Brain pericyte (primary cell): ENCODE data around the gene FRMD7.
"Not testable (repeated sequence)": the region's sequence is repeated elsewhere in the genome, so short reads cannot be mapped to it uniquely, and the experiment has no call there.

ENCODE experiments used
- DNase-seq: peaks from one replicate; pipeline ENCODE4 v3.0.0-alpha.2; 2012; ENCODE audit warnings: low read depth, low spot score

The FRMD7 gene

DNA sequence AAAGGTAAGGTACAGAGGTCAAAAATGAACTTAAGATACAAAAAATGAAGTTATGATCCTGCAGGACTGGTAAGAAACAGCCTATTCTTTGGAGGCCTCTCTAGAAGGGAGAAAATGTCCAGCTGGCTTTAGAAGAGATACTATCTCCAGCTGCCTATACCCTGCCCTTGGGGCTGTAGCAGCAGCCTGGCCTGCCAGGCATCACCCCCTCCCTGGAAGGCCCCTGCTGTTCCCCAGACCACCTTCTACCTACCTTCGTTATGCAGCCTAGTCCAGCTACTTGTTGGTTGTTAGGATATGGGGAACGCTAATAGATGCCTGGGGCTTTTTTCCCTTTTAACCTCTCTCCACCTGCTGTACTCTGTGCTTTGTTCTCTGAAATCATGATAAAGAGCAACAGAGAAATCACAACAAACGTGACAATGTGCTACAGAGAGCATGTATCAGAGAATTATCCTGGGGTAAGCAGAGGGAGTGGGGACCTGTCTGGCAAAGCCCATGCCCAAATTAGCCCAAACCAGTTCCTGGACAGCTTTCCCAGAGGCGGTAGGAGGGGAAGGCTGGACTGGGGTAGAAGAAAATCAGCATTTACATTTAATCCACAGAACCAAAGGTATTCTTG lies 34.5 kb downstream of the FRMD7 start:
- no peak for DNase-seq

DNA sequence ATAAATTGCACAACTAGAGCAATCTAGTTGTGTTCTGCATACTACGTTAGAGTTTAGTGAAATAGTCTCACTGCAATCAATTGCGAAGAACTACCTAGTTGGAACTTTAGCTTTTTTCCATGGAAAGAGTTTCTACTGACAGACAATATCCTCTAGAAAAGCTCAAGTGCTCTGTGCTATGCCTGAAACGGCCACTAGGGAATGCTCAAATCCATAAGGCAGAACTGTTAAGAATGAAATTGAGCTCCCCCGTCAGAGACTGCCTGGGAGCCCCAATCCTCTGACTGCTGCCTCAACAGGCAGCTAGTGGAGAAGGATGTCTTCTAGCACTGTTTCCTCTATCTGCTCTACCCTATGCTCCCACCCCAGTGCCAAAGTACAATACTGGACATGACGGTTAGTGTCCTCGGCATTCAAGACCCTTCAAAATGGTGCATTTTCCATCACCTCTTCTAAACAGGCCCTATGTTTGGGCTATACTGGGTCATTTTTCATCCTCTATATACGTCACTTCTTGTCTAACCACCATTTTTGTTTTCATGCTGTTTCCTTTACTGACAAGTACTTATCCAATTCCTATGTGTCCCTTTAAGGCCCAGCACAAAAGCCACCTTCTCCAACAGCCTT lies 35.3 kb downstream of the FRMD7 start:
- DNase-seq, result peak; percentile 12

DNA sequence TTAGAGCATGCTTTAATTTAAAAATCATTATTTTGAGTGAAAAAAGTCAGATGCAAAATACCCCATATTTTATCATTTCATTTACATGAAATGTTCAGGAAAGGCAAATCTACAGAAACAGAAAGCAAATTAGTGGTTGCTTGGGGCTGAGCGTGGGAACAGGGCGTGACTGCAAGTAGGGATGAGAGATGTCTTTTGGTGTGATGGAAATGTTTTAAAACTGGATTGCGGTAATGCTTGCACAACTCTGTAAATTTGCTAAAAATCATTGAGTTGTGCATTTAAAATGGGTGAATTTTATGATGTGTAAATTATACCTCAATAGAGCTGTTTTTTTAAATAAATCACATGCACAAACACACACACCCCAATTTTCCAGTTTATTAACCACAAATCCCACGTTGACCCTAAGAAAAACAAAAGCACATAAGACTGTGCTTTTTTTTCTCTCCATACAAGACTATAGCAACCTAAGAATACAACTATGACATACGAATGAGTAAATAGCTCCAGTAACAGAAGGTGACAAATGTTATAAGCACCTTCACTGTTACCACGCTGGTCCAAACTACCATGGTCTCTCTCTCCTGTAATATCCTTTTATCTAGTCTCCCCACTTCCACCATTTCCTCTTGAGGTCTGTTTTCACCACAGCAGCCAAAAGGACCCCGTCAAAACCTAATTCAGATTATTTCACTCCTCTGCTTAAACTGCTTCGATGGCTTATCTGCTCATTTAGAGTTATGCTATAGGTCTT lies 37.2 kb downstream of the FRMD7 start:
- no peak for DNase-seq

DNA sequence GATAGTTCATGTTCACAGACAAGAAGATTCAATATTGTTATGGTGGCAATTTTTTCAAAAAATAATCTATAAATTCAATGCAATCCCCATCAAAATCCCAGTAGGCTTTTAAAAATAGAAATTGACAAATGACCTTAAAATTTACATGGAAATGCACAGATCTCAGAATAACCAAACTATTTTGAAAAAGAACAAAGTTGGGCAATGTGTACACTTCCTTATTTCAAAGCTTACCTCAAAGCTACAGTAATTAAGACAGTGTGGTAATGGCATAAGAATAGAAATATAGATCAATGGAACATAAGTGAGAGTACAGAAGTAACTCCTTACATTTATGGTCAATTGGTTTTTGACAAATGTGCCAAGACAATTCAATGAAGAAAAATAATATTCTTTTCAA lies 39.0 kb downstream of the FRMD7 start:
- no peak for DNase-seq

DNA sequence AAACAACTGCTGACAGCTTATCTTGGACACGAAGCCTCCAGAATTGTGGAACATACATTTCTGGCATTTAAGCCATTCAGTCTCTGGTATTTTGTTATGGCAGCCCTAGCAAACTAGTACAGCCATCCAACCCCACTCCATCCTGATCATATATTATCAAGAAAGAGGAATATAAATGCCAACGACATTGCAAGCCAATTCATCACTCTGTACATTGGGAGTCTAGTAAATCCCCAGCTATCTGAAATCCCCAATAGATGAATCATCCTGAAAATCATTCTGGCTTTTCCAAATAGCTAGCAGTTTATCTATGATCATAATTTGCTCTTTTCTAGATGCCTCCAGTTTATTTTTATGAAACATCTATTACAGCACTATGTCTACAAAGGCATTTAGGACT lies 41.1 kb downstream of the FRMD7 start:
- DNase-seq, result no peak

DNA sequence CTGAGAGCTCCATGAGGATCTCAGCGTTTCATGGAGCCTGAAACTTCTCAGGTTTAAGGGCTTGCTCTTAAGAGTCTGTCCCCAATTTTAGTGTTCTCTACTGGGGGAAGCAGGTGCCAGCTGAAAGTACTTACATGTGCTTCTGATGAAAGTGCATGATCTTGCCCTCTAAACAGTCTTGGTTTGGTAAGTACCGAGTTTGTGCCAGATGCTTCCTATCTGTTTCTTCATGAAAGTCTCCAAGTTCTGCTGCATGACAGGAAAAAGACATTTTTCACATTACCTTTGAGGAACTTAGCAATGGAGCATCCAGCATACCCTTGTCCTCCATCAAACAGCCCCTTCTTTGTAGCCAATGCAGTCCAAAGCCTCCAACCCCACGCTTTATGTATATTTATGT lies 42.0 kb downstream of the FRMD7 start:
- no peak for DNase-seq

DNA sequence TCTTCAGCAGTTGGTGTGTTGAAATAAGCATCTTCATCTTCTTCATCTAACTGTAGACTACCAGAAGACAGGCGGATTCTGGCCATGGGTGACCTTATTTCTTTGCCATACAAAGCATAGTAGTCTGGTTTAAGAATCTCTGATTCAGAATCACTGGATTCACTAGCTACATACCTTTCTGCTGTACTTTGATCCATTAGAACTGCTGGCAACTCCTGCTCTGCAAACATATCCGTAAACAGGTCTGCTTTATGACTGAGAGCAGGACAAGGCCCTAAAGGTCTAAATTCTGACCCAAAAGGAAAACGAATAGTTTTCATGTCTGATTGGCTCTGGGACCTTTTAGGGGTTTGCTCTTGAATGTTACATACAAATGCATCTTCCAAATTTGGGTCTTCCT lies 49.9 kb downstream of the FRMD7 start:
- DNase-seq, result no peak

DNA sequence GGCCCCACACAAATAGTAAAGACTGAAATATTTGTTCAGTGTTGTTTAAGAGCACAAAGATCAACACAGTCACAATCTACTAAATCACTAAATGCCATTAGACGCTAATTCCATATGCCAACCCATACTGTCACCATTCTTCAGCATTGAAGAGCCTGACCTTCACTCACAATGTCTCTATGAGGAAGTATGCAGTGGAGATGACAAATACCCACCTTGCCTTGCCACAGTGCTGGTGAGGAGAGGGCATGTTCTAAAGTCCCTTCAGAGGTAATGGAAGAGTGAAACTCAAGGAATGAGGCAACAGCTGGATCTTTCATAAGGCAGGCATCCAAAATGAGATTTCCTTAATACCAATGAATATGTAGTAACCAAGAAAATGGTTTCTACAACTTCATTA lies 50.4 kb downstream of the FRMD7 start:
- DNase-seq, result no peak

DNA sequence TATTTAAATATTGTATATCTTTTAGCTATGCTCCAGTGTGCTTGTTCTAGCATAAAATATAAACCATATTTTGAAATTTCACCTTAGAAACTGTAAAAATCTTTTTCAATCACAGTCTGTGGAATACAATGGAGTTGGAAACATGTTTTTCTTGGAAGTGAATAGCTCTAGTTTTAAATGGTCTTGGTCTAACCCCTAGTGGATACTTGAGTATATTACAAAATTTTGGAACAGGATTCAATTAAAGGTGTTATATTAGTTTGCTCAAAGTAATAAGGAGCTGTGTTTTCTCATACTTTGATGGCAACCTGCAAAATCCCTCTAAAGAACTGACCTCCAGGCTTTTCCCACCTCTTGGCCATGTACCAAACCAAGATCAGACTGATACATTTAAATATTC lies 56.6 kb downstream of the FRMD7 start:
- no peak for DNase-seq

DNA sequence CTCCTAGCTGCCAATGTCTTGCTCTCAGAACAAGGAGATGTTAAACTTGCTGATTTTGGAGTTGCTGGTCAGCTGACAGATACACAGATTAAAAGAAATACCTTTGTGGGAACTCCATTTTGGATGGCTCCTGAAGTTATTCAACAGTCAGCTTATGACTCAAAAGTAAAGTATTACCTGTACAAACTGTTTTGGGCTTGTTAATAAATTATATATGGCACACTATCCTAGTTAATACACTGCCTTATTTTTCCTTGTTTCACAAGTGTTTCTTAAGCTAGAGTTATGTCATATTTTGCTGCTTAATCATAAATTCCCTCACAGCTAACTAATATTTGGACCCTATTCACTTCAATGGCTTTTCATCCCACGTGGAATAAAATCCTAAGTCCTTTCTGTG lies 59.4 kb downstream of the FRMD7 start:
- no peak for DNase-seq

DNA sequence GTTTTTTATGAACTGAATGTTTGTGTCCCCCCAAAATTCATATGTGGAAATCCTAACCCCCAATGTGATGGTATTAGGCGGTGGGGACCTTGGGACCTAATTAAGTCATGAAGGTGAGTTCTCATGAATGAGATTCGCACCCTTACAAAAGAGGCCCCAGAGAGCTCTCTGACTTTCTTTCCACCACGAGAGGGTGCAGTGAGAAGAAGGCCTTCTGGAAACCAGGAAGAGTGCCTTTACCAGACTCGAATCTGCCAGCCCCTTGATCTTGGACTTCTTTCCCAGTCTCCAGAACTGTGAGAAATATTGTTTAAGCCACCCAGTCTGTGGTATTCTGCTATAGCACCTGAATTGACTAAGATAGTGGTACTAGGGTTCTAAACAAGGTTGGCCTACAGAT lies 64.0 kb downstream of the FRMD7 start:
- DNase-seq, result no peak

DNA sequence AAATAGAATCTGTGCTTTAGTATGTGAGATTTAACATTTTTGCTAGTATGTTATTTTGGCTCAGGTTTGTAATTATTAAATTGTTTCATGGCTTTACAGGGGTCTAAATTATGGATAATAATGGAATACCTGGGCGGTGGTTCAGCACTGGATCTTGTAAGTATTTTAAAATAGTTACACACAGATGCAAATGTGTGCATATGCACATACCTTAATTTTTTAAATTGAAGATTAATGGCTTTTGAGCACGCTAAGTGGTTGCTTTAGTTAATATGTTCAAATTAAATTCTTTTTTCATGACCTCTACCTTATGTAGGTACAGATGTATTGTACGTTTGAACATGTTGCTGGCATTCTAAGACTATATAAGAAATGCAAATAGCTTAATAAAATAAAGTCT lies 64.5 kb downstream of the FRMD7 start:
- no peak for DNase-seq

DNA sequence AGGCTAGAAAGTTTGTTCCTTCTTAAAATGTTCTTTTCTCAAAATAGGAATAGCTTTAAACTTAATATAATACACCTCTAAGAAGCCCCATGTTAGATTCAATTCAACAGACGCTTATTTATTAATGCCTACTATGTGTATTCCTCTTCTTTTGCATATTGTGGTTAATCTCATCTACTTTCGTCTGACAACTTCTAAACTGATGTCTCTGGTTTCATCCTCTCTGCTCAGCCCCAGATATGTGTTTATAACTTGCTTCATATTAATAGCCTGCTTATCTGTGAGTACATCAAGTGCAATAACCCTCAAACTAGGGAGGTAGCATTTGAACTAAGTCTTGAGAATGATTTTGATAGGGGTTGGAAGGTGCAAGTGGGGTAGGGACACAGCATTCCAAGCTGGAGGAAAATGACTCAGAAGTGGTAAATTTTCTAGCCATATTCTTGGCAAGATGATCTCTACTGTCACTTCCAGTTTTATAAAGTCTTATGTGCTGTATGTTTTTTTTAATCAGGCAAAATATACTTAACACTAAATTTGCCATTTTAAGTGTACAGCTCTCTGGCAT lies 67.8 kb downstream of the FRMD7 start:
- DNase-seq, result no peak

DNA sequence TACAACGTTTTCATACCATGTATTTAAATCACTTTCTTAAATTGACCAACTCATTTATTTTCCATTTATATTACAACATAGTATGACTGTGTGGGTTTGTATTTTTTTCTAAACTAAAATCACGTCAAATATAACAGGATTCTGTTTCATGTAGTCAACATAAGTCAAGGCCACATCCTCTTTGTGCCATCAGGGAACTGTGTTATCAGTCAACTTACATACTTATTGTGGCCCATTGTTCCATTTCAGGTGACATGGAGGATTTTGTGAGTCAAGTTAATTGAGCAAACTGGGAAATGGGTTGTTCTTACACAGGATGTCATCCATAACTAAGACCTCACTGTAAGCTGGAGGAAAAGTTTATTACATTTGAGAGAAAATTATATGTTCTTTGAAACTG lies 68.8 kb downstream of the FRMD7 start:
- DNase-seq, result no peak

DNA sequence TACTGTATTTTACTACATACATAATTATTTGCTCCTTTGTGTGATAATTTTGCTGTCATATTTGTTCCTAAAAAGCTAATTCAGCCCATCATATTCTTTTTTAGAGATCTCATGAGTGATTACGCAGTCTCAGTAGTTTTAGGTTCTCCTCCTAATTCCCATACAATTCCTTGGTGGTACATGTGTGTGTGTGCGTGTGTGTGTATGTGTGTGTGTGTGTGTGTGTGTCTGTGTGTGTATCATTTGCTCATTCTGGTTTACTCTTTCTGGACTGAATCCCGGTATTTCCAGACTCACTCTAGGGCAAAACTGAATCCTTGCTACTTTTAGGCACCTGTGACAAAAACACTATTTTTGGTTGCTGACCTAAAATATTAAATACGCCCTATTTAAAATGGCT lies 69.8 kb downstream of the FRMD7 start:
- no peak for DNase-seq

DNA sequence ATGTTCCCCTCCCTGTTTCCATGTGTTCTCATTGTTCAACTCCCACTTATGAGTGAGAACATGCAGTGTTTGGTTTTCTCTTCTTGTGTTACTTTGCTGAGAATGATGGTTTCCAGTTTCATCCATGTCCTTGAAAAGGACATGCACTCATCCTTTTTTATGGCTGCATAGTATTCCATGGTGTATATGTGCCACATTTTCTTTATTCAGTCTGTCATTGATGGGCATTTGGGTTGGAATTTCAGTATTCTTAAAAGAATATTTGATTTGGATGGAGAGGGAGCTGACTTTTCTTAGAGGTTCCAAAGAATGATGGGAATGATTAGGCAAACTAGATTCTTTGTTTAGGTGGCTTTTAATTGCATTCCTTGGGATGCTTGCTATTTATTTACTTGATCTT lies 76.0 kb downstream of the FRMD7 start:
- not testable (repeated sequence) for DNase-seq

DNA sequence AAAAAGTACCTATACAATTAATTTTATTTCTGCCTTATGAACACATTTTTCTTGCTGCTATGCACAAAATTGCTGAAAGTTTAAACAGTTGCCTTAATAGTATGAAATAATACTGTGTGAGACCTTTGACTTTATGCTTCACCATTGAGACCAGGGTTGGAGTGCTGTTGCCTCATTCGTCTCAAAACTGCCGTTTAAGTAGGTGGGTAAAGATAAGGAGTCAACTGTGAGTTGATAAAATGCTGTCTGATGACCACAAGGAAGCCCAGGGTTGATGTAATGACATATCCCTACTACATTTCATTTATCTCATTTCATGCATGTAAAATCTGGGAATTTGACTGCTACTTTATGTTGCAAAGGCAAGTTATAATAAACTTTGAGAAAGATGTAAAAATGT lies 81.3 kb downstream of the FRMD7 start:
- no peak for DNase-seq

DNA sequence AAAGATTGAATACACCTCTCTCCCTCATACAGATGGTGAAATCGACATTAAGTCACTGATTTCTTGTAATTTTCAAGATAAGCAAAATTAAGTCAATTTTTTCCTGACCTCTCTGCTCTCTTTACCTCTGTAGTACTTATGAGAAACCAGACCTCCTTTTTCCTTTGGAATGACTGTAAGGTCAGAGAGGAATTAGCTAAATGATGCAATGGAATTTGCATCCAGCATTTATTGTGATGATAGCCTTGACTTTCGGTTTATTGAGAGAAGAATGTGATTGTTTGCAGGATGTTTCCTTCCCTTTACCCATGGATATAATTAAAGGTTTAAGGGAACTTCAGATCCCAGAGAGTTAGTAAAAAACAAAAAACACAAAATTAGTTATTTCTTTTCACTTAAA lies 82.4 kb downstream of the FRMD7 start:
- no peak for DNase-seq

DNA sequence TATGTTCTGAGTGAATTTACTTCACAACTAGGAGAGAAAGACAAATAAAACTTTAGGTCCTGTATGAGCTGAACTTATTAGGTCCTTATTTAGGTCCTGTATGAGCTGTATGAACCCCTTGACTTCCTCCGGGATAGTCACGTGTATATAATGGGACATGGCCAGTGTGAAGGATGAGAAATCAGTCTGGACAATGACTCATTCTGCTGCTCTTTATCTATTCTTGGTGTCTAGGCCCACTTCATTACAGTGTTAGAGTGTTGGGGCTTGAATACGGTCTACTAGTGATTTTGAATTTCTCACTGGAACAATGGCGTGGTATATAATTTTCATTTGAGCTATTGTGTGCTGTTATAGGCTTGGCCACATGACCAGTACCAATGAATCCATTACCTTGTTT lies 82.9 kb downstream of the FRMD7 start:
- DNase-seq, result no peak

DNA sequence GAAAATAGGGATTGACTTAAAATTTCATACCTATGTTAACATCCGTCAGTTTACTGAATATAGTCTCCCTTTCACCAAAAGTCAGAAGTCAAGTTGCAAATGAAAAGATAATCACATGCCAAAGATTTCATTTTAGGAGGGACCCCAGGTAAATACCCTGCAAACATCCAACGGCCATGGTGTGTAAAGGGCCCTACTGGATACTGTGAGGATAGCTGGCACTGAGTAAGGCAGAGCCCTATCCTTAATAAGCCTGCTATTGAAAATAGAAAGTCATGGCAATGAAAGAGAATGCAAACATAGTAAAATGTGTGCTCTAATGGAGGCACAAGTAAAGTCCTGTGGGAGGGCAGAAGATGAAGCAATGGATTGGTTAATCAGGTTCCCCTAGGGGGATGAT lies 83.8 kb downstream of the FRMD7 start:
- DNase-seq, result no peak

DNA sequence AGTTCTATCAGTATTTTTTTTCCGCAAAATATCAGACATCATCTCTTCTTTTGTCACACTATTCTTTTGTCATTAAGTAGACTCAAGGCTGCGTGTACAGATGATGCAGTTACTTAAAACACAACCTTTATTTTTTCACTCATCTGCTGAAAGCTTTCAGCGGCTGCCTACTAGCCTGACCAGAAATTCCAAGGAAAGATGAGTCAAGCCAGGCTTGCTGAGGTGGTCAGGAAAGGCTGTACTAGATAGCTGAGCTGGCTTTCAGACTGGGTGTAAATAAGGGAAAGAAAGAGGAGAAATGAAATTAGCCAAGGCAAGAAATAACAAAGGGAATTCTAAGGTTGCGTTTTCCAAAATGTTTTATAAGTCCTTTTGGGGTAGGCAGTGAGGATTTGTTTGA lies 86.8 kb downstream of the FRMD7 start:
- no peak for DNase-seq

DNA sequence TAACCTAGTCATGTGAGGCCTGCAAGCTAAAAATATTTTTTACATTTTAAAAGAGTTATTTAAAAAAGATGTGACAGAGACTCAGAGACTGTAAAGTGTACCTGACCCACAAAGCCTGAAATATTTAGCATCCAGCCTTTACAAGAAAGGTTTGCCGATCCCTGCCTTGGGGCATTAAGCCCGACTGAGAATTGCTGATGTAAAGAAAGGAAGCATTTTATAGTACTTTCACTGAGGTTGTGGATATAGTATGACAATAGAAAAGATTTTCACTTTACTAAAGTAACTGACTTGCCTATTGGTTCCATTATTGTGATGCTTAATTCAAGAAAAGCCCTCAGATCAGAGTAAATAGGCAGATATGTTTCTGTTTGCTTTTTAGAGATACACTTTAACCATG lies 87.8 kb downstream of the FRMD7 start:
- DNase-seq, result no peak

DNA sequence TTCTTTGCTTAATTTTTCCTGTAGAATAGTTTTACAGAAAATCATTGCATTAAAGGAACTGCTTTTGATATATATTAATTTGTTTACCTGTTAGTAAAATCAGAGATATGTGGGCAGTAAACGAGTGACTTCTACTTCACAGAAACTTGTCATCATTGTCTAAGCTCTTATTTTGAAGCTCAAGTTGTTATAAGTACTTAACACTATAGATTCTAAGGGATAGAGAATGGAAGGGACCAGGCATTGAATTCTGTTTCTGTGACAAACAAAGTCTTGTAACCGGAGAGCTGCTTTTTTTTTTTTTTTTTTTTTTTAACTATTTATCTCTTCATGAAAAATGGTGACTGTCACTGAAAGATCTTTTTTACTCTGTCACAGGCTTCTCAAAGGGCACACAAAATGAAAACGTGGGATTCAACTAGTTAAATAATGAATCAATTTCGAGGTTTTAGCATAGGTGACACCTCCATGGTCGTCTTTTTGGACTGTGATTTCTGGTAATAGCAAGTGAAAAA lies 90.3 kb downstream of the FRMD7 start:
- DNase-seq, result no peak
